Neuronal stem cell (in vitro differentiated cells): ENCODE results near the gene KIF4A.

Source experiments
- DNase-seq: peaks from one replicate; pipeline ENCODE4 v3.0.0-alpha.2; 2013; ENCODE audit warnings: low spot score
- H2AFZ ChIP-seq: one replicate; pipeline ENCODE4 v1.6.1; 2013; ENCODE audit warnings: mild to moderate bottlenecking, low read length, inconsistent platforms
- H2AK5ac ChIP-seq: 2 replicates; pipeline ENCODE4 v1.6.1; 2013; ENCODE audit warnings: low read depth, mild to moderate bottlenecking, inconsistent platforms, low read length, moderate library complexity, mixed read lengths
- H2BK120ac ChIP-seq: 2 replicates; pipeline ENCODE4 v1.6.1; 2013; ENCODE audit warnings: low read depth, mild to moderate bottlenecking, inconsistent platforms, low read length, moderate library complexity, mixed read lengths
- H2BK12ac ChIP-seq: one replicate; pipeline ENCODE4 v1.6.1; 2013; ENCODE audit warnings: low read length, inconsistent platforms
- H2BK15ac ChIP-seq: 2 replicates; pipeline ENCODE4 v1.6.1; 2013; ENCODE audit warnings: mild to moderate bottlenecking, low read length, inconsistent platforms, mixed read lengths
- H2BK5ac ChIP-seq: one replicate; pipeline ENCODE4 v1.6.1; 2013; ENCODE audit warnings: inconsistent platforms, mild to moderate bottlenecking, low read length, moderate library complexity
- H3K14ac ChIP-seq: one replicate; pipeline ENCODE4 v1.6.1; 2013; ENCODE audit warnings: low read length, inconsistent platforms
- H3K18ac ChIP-seq: 2 replicates; pipeline ENCODE4 v1.6.1; 2013; ENCODE audit warnings: low read length, inconsistent platforms
- H3K23ac ChIP-seq: 2 replicates; pipeline ENCODE4 v1.6.1; 2013; ENCODE audit warnings: low read depth, mild to moderate bottlenecking, mixed read lengths, low read length, inconsistent platforms; ENCODE audit not compliant: poor library complexity
- H3K27ac ChIP-seq: replicated peaks from 3 replicates; pipeline ENCODE4 v1.5.1; 2013; ENCODE audit warnings: low read length, inconsistent platforms
- H3K27me3 ChIP-seq, 3 experiments: 2 replicates each; pipeline ENCODE4 v1.6.1; 2013; ENCODE audit warnings: low read length in 3 of 3, mild to moderate bottlenecking in 2 of 3, inconsistent platforms in 1 of 3, low read depth in 1 of 3, mixed read lengths in 1 of 3, moderate library complexity in 1 of 3; ENCODE audit not compliant: control insufficient read depth in 3 of 3, insufficient read depth in 3 of 3
- H3K36me3 ChIP-seq, 2 donors: replicated peaks in 1 of 2; 2 replicates each; pipeline ENCODE4 v1.6.1; 2013; ENCODE audit warnings: low read length in 2 of 2; ENCODE audit not compliant: control insufficient read depth in 2 of 2, insufficient read depth in 2 of 2
- H3K4ac ChIP-seq: 2 replicates; pipeline ENCODE4 v1.6.1; 2013; ENCODE audit warnings: inconsistent platforms, mild to moderate bottlenecking, low read length, moderate library complexity
- H3K4me1 ChIP-seq, 2 donors: 1 replicate in 1 of 2; 2 replicates in 1 of 2; pipeline ENCODE4 v1.6.1; 2013; ENCODE audit warnings: low read length in 2 of 2, low read depth in 1 of 2; ENCODE audit not compliant: control insufficient read depth in 2 of 2, insufficient read depth in 1 of 2
- H3K4me2 ChIP-seq: one replicate; pipeline ENCODE4 v1.6.1; 2013; ENCODE audit warnings: mild to moderate bottlenecking, low read length, inconsistent platforms; ENCODE audit not compliant: insufficient read depth, poor library complexity, severe bottlenecking
- H3K4me3 ChIP-seq, 2 donors: 2 replicates each; pipeline ENCODE4 v1.5.1; 2013; ENCODE audit warnings: low read length in 2 of 2, mild to moderate bottlenecking in 2 of 2, inconsistent platforms in 1 of 2, moderate library complexity in 1 of 2
- H3K79me1 ChIP-seq: one replicate; pipeline ENCODE4 v1.6.1; 2013; ENCODE audit warnings: low read depth, mild to moderate bottlenecking, inconsistent platforms, low read length, moderate library complexity
- H3K9ac ChIP-seq: one replicate; pipeline ENCODE4 v1.6.1; 2013; ENCODE audit warnings: mild to moderate bottlenecking, low read depth, low read length, inconsistent platforms; ENCODE audit not compliant: poor library complexity
- H3K9me3 ChIP-seq, 2 donors: replicated peaks in 1 of 2; 2 replicates each; pipeline versions ENCODE3 to v1.6.1; 2013; ENCODE audit warnings: low read length in 2 of 2, mild to moderate bottlenecking in 2 of 2, inconsistent platforms in 1 of 2, low read depth in 1 of 2, mixed read lengths in 1 of 2, moderate library complexity in 1 of 2; ENCODE audit not compliant: control insufficient read depth in 2 of 2, insufficient read depth in 1 of 2
- H4K8ac ChIP-seq: one replicate; pipeline ENCODE4 v1.6.1; 2013; ENCODE audit warnings: low read depth, mild to moderate bottlenecking, inconsistent platforms, low read length, moderate library complexity
- H4K91ac ChIP-seq: one replicate; pipeline ENCODE4 v1.6.1; 2013; ENCODE audit warnings: low read length, low read depth, mild to moderate bottlenecking, inconsistent platforms; ENCODE audit not compliant: poor library complexity
- WGBS, 2 donors: extraction: QIAGEN DNeasy Blood & Tissue Kit; methylation state at CpG; one replicate each; pipeline ENCODE4 v1.1.7; 2013; ENCODE audit warnings: missing lambda C conversion rate in 2 of 2, mixed read lengths in 1 of 2; ENCODE audit not compliant: insufficient read length in 2 of 2, insufficient replicate concordance in 1 of 2; ENCODE audit errors: extremely low coverage in 2 of 2; 5-methylcytosine and 5-hydroxymethylcytosine counted together

Gene KIF4A

GRCh38 chrX:70429759-70430158 lies 139.9 kb downstream of the KIF4A start:
- Histone ChIP-seq H3K79me1 (no peaks in the 10 kb centered on the region), H4K8ac (no peak overlapping the region), H3K14ac (no peak overlapping the region), H3K18ac (no peak overlapping the region), H3K23ac (no peak overlapping the region), H3K4me2 (no peak overlapping the region), H2AK5ac (no peak overlapping the region), H3K27me3 (peaks cover 0 to 3% (median 0%) of the 10 kb centered on the region in 3 experiments), H2BK120ac (no peak overlapping the region), H3K9me3 (no peaks in the 10 kb centered on the region), H4K91ac (no peak overlapping the region), H3K27ac (no peak overlapping the region), H2BK12ac (no peak overlapping the region), H2BK15ac (no peak overlapping the region), H3K9ac (no peak overlapping the region), H2BK5ac (no peak overlapping the region), H3K4me3 (no peak overlapping the region), H3K36me3 (peaks cover 0 to 25% of the 10 kb centered on the region in 2 donors), H3K4me1 (peaks cover under 1 to 3% of the 10 kb centered on the region in 2 donors), H3K4ac (no peak overlapping the region), H2AFZ (no peak overlapping the region)
- DNase-seq = no peak
- no CpG with 5 or more reads among the region's 6 CpGs for WGBS, 2 donors

- Histone ChIP-seq H2BK12ac (no peak overlapping the region), H2AFZ (peak overlapping the region; percentile 91), H3K14ac (no peak overlapping the region), H3K27me3 (peaks cover 0 to 3% (median 0%) of the 10 kb centered on the region in 3 experiments), H3K36me3 (peaks cover 0 to 14% of the 10 kb centered on the region in 2 donors), H3K18ac (no peak overlapping the region), H2BK15ac (no peak overlapping the region), H3K4ac (no peak overlapping the region), H3K27ac (no peak overlapping the region), H3K4me1 (peaks cover 5 to 12% of the 10 kb centered on the region in 2 donors), H3K4me2 (peak overlapping the region; percentile 44), H4K91ac (no peak overlapping the region), H3K79me1 (no peaks in the 10 kb centered on the region), H4K8ac (no peak overlapping the region), H3K9me3 (no peaks in the 10 kb centered on the region), H3K23ac (no peak overlapping the region), H3K9ac (no peak overlapping the region), H2AK5ac (no peak overlapping the region), H3K4me3 (no peak overlapping the region), H2BK120ac (no peak overlapping the region), H2BK5ac (no peak overlapping the region)
- no peak for DNase-seq
- WGBS, 2 donors = no CpG with 5 or more reads among the region's 15 CpGs
Observed at GRCh38 chrX:70432936-70433847, 143.3 kb downstream of the KIF4A start.

DNA sequence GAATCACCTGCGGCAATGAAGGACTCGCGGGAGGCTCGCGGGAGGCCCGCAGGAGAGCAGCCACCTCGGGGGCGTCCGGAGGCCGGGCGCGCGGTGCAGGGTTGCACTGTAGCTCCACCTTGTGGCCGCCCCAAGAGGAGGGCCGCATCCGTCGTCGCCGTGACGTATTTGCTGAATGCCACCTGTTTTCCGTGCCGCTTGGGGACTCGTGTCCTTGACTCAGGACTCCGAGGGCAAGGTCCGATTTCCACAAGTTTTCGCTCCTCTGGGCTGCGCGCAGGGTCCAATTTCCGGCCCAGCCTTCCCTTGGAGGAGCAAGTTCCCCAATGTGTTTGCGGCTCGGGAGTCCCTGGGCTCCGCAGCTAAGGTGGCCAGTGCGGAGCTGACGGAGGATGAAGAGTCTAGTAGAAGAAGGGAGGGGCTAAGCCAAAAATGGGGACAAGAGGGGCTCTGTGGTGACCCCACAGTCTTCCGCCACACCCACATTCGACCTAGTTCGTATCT lies 144.0 kb downstream of the KIF4A start:
- peaks cover 5 to 12% of the 10 kb centered on the region in 2 donors for H3K4me1 ChIP-seq
- peak overlapping the region; percentile 91 for H2AFZ ChIP-seq
- peak; percentile 57 for DNase-seq
- no peak overlapping the region for H2BK120ac ChIP-seq
- H3K9me3 ChIP-seq = no peaks in the 10 kb centered on the region
- H3K18ac ChIP-seq = peak overlapping the region; percentile 80
- no peak overlapping the region for H3K4ac ChIP-seq
- peaks cover 0 to 10% of the 10 kb centered on the region in 2 donors for H3K36me3 ChIP-seq
- H2BK15ac ChIP-seq = no peak overlapping the region
- no peaks in the 10 kb centered on the region for H3K79me1 ChIP-seq
- WGBS, 2 donors = no CpG with 5 or more reads among the region's 37 CpGs
- no peak overlapping the region for H4K91ac ChIP-seq
- H4K8ac ChIP-seq = no peak overlapping the region
- peak overlapping the region; percentile 58 for H3K4me2 ChIP-seq
- no peak overlapping the region for H3K27ac ChIP-seq
- no peak overlapping the region for H2BK5ac ChIP-seq
- peaks cover 0 to 3% (median 0%) of the 10 kb centered on the region in 3 experiments for H3K27me3 ChIP-seq
- H3K14ac ChIP-seq = no peak overlapping the region
- H2AK5ac ChIP-seq = no peak overlapping the region
- no peak overlapping the region for H3K9ac ChIP-seq
- H2BK12ac ChIP-seq = no peak overlapping the region
- H3K23ac ChIP-seq = no peak overlapping the region
- peak overlapping the region; percentile 62 to 94 for H3K4me3 ChIP-seq

DNA sequence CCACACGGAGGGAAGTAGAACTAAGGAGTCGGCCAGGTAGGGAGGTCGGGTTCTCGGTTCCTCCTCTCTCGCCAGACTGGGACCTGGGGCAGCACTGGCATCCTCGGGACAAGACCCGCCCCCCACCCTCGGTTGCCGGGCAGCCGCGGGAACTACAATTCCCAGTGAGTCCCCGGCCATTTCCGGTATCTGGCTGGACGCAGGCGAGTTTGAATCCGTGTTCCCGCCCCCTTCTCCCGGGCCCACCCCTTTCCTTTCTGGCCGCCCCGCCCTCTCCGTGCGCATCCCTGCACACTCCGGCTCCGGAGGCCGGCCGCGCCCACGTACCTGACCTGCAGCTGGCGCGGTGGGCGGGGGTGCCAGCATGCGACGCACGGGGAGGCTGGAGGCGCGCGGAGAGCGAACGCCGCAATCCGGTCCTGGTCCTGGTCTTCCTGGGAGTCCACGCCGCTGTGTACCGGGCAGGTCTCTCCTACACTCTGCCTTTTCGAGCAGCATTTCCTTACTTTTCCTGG lies 144.5 kb downstream of the KIF4A start:
- Histone ChIP-seq H2AFZ (peak overlapping the region; percentile 91), H4K91ac (no peak overlapping the region), H3K4ac (no peak overlapping the region), H3K14ac (no peak overlapping the region), H3K23ac (no peak overlapping the region), H2BK12ac (no peak overlapping the region), H2BK15ac (no peak overlapping the region), H3K9me3 (no peaks in the 10 kb centered on the region), H3K18ac (peak overlapping the region; percentile 80), H3K4me2 (peak overlapping the region; percentile 62), H2BK120ac (no peak overlapping the region), H3K4me1 (peaks cover 5 to 12% of the 10 kb centered on the region in 2 donors), H3K27me3 (peaks cover 0 to 3% (median 0%) of the 10 kb centered on the region in 3 experiments), H3K4me3 (peak overlapping the region; percentile 62 to 94), H3K27ac (no peak overlapping the region), H2BK5ac (no peak overlapping the region), H3K9ac (no peak overlapping the region), H3K79me1 (no peaks in the 10 kb centered on the region), H2AK5ac (no peak overlapping the region), H4K8ac (no peak overlapping the region), H3K36me3 (peaks cover 0 to 9% of the 10 kb centered on the region in 2 donors)
- no CpG with 5 or more reads among the region's 45 CpGs for WGBS, 2 donors
- peak; percentile 75 for DNase-seq
